ENCODE measurements around the gene TCF7L1.
"Not testable (repeated sequence)": the region's sequence is repeated elsewhere in the genome, so short reads cannot be mapped to it uniquely, and the experiment has no call there.

TCF7L1 gene

DNA sequence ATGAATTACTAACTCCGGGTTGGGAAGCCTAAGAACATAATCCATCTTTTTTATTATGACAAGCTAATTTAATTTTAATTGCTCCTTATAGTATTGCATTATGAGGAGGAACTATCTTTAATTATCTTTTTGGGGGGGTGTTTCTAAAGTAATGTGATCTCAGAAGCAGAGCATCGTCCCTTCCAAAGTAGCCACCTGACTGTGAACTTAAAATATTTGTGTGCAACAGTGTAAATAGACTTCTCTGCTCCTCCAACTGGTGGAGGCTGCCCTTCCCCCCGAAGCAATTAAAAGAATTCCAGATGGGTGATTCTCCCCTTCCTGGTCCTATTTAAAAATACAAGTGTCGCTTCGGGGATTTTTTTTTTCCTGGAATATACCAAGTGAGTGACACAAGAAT is 55.7 kb downstream of the TCF7L1 start:
- H3K9ac ChIP-seq (ENCODE audit: low read depth, low read length) = no peak overlapping the region
- no peak overlapping the region for H3K4me3 ChIP-seq (ENCODE audit: low read length)
- no peaks in the 10 kb centered on the region for H3K9me3 ChIP-seq (replicated peaks; ENCODE audit: low read length)
- H3K36me3 ChIP-seq (ENCODE audit: insufficient read depth, low read length) = peaks cover 3% of the 10 kb centered on the region
- H3K27me3 ChIP-seq (ENCODE audit: control insufficient read depth, insufficient read depth, low read length) = no peaks in the 10 kb centered on the region
- no peak overlapping the region for H3K4me2 ChIP-seq (ENCODE audit: low read length)
- peaks cover 13% of the 10 kb centered on the region for H3K4me1 ChIP-seq (ENCODE audit: control insufficient read depth, insufficient read depth, low read length)

DNA sequence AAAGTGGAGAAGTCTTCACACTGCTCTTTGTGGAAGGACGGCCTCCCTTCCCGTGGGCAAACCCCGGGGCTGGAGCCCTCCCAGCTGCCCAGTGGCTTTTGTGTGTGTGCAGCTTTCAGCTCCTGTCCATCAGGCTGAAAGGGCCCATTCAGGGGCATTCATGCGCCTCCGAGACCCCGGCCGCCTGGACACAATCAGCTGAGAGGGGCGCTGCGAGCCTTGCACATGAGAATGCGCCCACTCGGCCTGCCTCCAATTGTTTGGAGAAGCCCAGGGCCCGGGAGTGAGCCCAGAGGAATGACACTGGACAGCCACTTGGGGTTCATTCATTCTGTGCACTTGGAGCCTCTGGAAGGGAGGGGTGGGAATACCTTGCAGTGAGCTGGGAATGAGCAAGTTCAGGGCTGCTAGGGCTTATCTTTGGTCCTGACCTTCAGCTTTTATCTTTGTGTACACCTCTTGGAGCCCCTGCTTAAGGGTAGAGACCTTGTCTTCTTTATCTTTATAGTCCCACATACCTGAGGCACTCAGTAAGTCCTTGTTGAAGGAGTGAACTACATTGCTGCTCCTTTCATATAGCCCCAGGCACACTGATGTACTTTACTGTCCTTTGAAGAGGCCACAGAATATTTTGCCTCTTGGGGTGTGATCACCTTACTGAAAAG is 56.5 kb downstream of the TCF7L1 start:
- Histone ChIP-seq H3K36me3 (ENCODE audit: insufficient read depth, low read length) (peaks cover 3% of the 10 kb centered on the region), H3K4me3 (ENCODE audit: low read length) (no peak overlapping the region), H3K4me2 (ENCODE audit: low read length) (no peak overlapping the region), H3K27me3 (ENCODE audit: control insufficient read depth, insufficient read depth, low read length) (no peaks in the 10 kb centered on the region), H3K4me1 (ENCODE audit: control insufficient read depth, insufficient read depth, low read length) (peaks cover 8% of the 10 kb centered on the region), H3K9me3 (replicated peaks; ENCODE audit: low read length) (no peaks in the 10 kb centered on the region), H3K9ac (ENCODE audit: low read depth, low read length) (no peak overlapping the region)

DNA sequence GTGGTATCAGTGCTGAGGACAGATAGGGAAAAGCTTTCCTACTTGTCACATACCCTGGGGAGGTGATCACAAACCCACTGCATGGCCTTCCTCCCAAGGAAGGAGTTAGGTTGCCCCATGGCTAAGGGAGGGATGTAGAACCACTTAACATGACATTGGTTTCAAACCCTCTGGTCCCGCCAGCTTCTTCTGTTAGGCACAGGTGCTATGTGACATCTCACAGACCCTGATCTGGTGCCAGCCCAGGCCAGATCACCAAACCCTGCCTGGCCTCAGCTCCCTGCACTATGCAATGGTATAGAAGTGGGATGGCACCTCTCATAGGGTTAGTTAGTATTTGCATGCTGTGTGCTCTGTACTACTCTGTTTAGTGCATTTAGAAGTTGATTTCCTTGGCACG is 58.0 kb downstream of the TCF7L1 start:
- Histone ChIP-seq H3K4me1 (ENCODE audit: control insufficient read depth, insufficient read depth, low read length) (peaks cover 8% of the 10 kb centered on the region), H3K4me2 (ENCODE audit: low read length) (no peak overlapping the region), H3K36me3 (ENCODE audit: insufficient read depth, low read length) (no peaks in the 10 kb centered on the region)

DNA sequence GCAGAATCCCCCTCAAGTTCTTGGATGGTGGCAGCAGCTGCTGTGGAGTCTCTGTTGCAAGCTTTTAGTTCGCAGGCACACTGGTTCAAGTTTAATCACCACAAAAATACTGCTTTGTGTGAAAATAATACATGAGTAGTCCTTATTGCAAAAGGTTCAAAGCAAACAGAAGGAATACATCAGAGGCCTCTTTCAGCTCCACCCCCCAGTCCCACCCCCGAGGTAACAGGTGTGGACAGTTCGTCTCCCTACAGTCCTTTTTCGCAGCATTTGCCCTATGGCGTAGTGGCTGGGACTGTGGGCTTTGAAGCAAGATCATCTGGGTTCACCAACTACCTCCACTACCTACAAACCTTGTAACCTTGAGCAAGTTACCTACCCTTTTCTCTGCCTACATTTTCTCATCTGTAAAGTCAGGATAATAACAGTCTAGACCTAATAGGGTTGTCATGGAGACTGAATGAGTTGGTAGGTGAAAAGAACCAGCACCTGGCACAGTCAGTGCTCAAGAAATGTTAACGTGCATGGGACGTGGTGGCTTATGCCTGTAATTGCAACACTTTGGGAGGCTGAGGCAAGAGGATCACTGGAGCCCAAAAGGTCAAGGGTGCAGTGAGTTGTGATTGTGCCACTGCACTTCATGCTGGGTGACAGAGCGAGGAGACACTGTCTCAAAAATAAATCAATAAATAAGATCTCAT is 61.7 kb downstream of the TCF7L1 start:
- H3K4me1 ChIP-seq (ENCODE audit: control insufficient read depth, insufficient read depth, low read length) = no peaks in the 10 kb centered on the region

More for the DNA sequence above, 58.0 kb downstream of the TCF7L1 start:
- Histone ChIP-seq H3K27me3 (ENCODE audit: control insufficient read depth, insufficient read depth, low read length) (no peaks in the 10 kb centered on the region), H3K9me3 (replicated peaks; ENCODE audit: low read length) (no peaks in the 10 kb centered on the region), H3K4me3 (ENCODE audit: low read length) (no peak overlapping the region), H3K9ac (ENCODE audit: low read depth, low read length) (no peak overlapping the region)

DNA sequence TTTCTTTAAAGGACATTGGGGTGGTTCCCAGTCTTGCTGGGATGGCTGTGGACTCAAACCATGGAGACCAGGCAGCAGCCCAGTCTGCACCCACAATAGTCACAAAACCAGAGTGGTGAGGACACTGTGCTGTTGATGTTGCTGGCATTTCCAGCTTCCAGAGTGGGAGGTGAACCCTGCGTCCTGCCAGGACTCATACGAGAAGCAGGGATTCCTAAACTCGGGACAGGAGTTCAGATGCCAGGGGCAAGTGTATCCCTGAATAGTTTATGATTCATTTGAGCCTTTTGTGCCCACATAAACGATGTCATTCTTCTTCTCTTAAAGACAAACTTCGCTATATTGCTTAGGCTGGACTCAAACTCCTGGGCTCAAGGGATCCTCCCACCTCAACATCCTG is 62.8 kb downstream of the TCF7L1 start:
- H3K36me3 ChIP-seq (ENCODE audit: insufficient read depth, low read length) = no peaks in the 10 kb centered on the region
- H3K4me1 ChIP-seq (ENCODE audit: control insufficient read depth, insufficient read depth, low read length) = no peaks in the 10 kb centered on the region
- H3K27me3 ChIP-seq (ENCODE audit: control insufficient read depth, insufficient read depth, low read length) = no peaks in the 10 kb centered on the region
- H3K9ac ChIP-seq (ENCODE audit: low read depth, low read length) = no peak overlapping the region
- H3K9me3 ChIP-seq (replicated peaks; ENCODE audit: low read length) = no peaks in the 10 kb centered on the region
- H3K4me3 ChIP-seq (ENCODE audit: low read length) = no peak overlapping the region
- no peak overlapping the region for H3K4me2 ChIP-seq (ENCODE audit: low read length)

More for the DNA sequence above, 61.7 kb downstream of the TCF7L1 start:
- no peak overlapping the region for H3K4me2 ChIP-seq (ENCODE audit: low read length)
- H3K9me3 ChIP-seq (replicated peaks; ENCODE audit: low read length) = no peaks in the 10 kb centered on the region
- H3K9ac ChIP-seq (ENCODE audit: low read depth, low read length) = no peak overlapping the region
- no peak overlapping the region for H3K4me3 ChIP-seq (ENCODE audit: low read length)
- no peaks in the 10 kb centered on the region for H3K36me3 ChIP-seq (ENCODE audit: insufficient read depth, low read length)
- no peaks in the 10 kb centered on the region for H3K27me3 ChIP-seq (ENCODE audit: control insufficient read depth, insufficient read depth, low read length)

DNA sequence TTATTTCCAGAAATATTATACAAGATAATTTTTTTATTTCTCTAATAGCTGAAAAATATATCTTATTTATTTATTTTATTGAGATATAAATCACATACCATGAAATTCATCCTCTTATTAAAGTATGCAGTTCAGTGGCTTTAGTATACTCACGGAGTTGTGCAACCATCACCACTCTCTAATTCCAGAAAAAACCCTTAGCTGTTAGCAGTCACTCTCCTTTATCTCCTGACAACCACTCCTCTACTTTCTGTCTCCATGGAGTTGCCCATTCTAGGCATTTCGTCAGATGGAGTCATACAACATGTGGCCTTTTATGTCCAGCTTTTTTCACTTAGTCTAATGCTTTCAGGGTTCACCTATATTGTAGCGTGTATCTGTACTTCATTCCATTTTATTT is 66.5 kb downstream of the TCF7L1 start:
- no peaks in the 10 kb centered on the region for H3K4me1 ChIP-seq (ENCODE audit: control insufficient read depth, insufficient read depth, low read length)
- no peak overlapping the region for H3K9ac ChIP-seq (ENCODE audit: low read depth, low read length)
- no peak overlapping the region for H3K4me2 ChIP-seq (ENCODE audit: low read length)
- H3K27me3 ChIP-seq (ENCODE audit: control insufficient read depth, insufficient read depth, low read length) = no peaks in the 10 kb centered on the region
- H3K9me3 ChIP-seq (replicated peaks; ENCODE audit: low read length) = no peaks in the 10 kb centered on the region
- H3K4me3 ChIP-seq (ENCODE audit: low read length) = no peak overlapping the region
- H3K36me3 ChIP-seq (ENCODE audit: insufficient read depth, low read length) = no peaks in the 10 kb centered on the region

DNA sequence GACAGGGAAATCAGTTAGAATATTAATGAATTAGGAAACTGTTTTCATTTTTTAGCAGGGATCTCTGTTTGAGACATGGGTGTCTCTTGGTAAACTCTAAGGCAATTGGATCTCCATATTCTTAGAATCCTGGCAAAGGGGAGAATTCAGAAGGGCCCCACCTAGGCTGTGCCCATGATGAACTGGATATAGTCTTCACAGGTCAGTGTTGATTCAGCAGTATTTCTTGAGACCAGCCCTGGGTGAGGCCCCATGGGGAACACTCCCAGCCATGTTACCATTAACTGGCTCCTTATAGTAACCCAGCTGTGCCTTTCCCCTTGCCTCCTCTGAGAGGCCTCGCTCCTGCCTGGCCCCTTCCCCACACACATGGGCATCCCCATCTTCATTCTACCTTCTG is 76.7 kb downstream of the TCF7L1 start:
- no peak overlapping the region for H3K4me2 ChIP-seq (ENCODE audit: low read length)
- no peak overlapping the region for H3K4me3 ChIP-seq (ENCODE audit: low read length)

DNA sequence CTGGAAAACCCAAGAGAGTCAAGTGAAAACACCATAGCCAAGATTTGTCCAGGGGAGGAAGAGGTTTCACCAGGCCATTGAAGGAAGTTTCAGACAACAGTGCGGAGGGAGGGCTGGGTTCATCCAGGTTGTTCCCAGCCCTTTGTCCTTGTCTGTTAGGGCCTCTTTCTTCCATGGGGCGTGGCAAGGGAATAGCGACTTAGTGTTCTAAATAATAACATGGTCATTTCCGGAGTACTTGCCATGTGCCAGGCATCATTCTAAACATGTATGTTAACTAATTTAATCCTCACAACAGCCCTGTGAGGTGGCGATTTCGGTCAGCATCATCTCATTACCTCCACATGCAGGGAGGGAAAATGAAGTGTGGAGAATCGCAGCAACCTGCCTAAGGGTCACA is 77.3 kb downstream of the TCF7L1 start:
- H3K27me3 ChIP-seq (ENCODE audit: control insufficient read depth, insufficient read depth, low read length) = no peaks in the 10 kb centered on the region
- no peaks in the 10 kb centered on the region for H3K36me3 ChIP-seq (ENCODE audit: insufficient read depth, low read length)
- H3K4me3 ChIP-seq (ENCODE audit: low read length) = no peak overlapping the region
- H3K9me3 ChIP-seq (replicated peaks; ENCODE audit: low read length) = no peaks in the 10 kb centered on the region
- peaks cover 23% of the 10 kb centered on the region for H3K4me1 ChIP-seq (ENCODE audit: control insufficient read depth, insufficient read depth, low read length)
- no peak overlapping the region for H3K9ac ChIP-seq (ENCODE audit: low read depth, low read length)
- H3K4me2 ChIP-seq (ENCODE audit: low read length) = no peak overlapping the region

More for the DNA sequence above, 76.7 kb downstream of the TCF7L1 start:
- peaks cover 17% of the 10 kb centered on the region for H3K4me1 ChIP-seq (ENCODE audit: control insufficient read depth, insufficient read depth, low read length)
- no peaks in the 10 kb centered on the region for H3K27me3 ChIP-seq (ENCODE audit: control insufficient read depth, insufficient read depth, low read length)
- H3K9ac ChIP-seq (ENCODE audit: low read depth, low read length) = no peak overlapping the region
- H3K9me3 ChIP-seq (replicated peaks; ENCODE audit: low read length) = no peaks in the 10 kb centered on the region
- no peaks in the 10 kb centered on the region for H3K36me3 ChIP-seq (ENCODE audit: insufficient read depth, low read length)

DNA sequence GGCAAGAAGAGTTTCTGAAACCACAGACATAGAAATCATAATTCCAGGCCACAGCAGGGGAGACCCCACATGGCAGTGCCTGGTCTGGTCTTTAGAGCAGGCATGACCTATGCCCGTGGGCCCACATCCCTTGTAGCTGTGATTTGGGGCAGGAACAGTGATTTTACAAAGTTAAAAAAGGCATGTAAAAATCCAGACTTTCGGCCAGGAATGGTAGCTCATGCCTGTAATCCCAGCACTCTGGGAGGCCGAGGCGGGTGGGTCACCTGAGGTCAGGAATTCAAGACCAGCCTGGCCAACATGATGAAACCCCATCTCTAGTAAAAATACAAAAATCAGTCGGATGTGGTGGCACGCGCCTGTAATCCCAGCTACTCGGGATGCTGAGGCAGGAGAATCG is 78.4 kb downstream of the TCF7L1 start:
- not testable (repeated sequence) for H3K4me2 ChIP-seq (ENCODE audit: low read length); H3K36me3 ChIP-seq (ENCODE audit: insufficient read depth, low read length); H3K4me3 ChIP-seq (ENCODE audit: low read length); H3K27me3 ChIP-seq (ENCODE audit: control insufficient read depth, insufficient read depth, low read length); H3K9me3 ChIP-seq (replicated peaks; ENCODE audit: low read length); H3K9ac ChIP-seq (ENCODE audit: low read depth, low read length)
- peaks cover 33% of the 10 kb centered on the region for H3K4me1 ChIP-seq (ENCODE audit: control insufficient read depth, insufficient read depth, low read length)

DNA sequence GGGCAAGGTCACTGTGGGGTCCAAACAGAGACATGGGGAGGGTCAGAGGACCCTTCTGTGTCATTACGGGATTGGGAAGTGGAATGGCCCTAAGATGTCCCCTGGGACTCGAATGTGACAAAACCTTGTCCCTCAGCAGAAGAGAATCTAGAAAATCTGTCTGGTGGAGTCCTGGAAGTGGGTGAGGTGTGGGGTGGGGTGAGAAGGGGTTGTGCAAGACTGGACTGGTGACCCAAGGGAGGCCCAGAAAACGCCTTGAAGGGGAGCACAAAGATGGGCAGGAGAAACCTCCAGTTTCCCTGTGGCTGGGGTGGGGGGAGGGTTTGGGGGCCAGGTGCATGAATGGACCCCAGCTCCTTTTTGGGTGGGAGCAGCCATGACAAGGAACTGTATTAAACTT is 79.6 kb downstream of the TCF7L1 start:
- Histone ChIP-seq H3K4me3 (ENCODE audit: low read length) (no peak overlapping the region), H3K9ac (ENCODE audit: low read depth, low read length) (no peak overlapping the region), H3K36me3 (ENCODE audit: insufficient read depth, low read length) (no peaks in the 10 kb centered on the region), H3K4me2 (ENCODE audit: low read length) (no peak overlapping the region), H3K9me3 (replicated peaks; ENCODE audit: low read length) (no peaks in the 10 kb centered on the region), H3K4me1 (ENCODE audit: control insufficient read depth, insufficient read depth, low read length) (peaks cover 34% of the 10 kb centered on the region), H3K27me3 (ENCODE audit: control insufficient read depth, insufficient read depth, low read length) (no peaks in the 10 kb centered on the region)

DNA sequence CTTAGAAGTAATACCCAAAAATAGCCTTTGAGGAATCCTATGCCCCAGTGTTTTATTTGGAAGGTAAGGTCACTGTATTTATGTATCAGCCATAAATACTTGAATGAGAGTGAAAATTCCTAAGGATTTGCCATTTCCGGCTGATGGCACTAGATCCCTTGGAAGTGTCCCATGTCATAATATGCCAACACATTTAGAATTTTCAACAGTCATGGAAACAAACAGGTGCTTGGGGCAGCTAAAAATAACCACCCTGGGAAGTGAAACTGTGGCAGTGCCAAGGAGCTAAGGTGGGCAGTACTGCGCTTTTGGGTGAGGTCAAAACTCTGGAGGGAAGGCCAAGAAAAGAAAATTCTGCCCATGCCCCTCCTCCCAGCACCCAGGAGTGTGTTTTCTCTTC is 80.2 kb downstream of the TCF7L1 start:
- Histone ChIP-seq H3K4me3 (ENCODE audit: low read length) (no peak overlapping the region), H3K4me2 (ENCODE audit: low read length) (no peak overlapping the region), H3K9me3 (replicated peaks; ENCODE audit: low read length) (no peaks in the 10 kb centered on the region), H3K9ac (ENCODE audit: low read depth, low read length) (no peak overlapping the region), H3K36me3 (ENCODE audit: insufficient read depth, low read length) (no peaks in the 10 kb centered on the region), H3K4me1 (ENCODE audit: control insufficient read depth, insufficient read depth, low read length) (peaks cover 34% of the 10 kb centered on the region), H3K27me3 (ENCODE audit: control insufficient read depth, insufficient read depth, low read length) (no peaks in the 10 kb centered on the region)

Measured in skeletal muscle satellite cell (primary cell).